Psoas muscle (tissue), 8 donors: ENCODE results near the gene NDUFA3. TPM values are rescaled to one million over a fixed set of nuclear protein-coding genes. Genes with fewer than 3 reads are reported as not detected.
"Not testable (repeated sequence)": the region's sequence is repeated elsewhere in the genome, so short reads cannot be mapped to it uniquely, and the experiment has no call there.

Experiments used
- ATAC-seq, 4 donors: fragments of 200-7000 bp; cut with Tn5 transposase; one replicate each; pipeline ENCODE4 v1.9.1; 2020; ENCODE audit warnings: moderate library complexity in 3 of 4, mild to moderate bottlenecking in 2 of 4
- DNase-seq, 2 donors: peaks; one replicate each; pipeline ENCODE4 v3.0.0-alpha.2; 2020
- H3K27ac ChIP-seq: fragments of 200-600 bp; one replicate; pipeline ENCODE4 v1.8.0; 2022
- H3K27me3 ChIP-seq, 3 donors: fragments of 200-600 bp in 1 of 3; one replicate each; pipeline versions ENCODE4 v1.6.1 to v1.8.0; 2013 to 2022; ENCODE audit warnings: low read length in 2 of 3, mild to moderate bottlenecking in 2 of 3, moderate library complexity in 1 of 3; ENCODE audit not compliant: insufficient read depth in 3 of 3
- H3K36me3 ChIP-seq, 2 donors: fragments of 200-600 bp in 1 of 2; one replicate each; pipeline versions ENCODE4 v1.6.1 to v1.8.0; 2013 to 2022; ENCODE audit warnings: low read depth in 1 of 2, mild to moderate bottlenecking in 1 of 2, moderate library complexity in 1 of 2; ENCODE audit not compliant: insufficient read depth in 1 of 2
- H3K4me1 ChIP-seq: fragments of 200-600 bp; one replicate; pipeline ENCODE4 v1.8.0; 2022
- H3K4me3 ChIP-seq: fragments of 200-600 bp; one replicate; pipeline ENCODE4 v1.8.0; 2022; ENCODE audit warnings: mild to moderate bottlenecking
- H3K9me3 ChIP-seq: fragments of 200-600 bp; one replicate; pipeline ENCODE4 v1.8.0; 2022
- CTCF ChIP-seq: fragments of 200-600 bp; IDR thresholded peaks from one replicate; pipeline ENCODE4 v1.8.0; 2022; ENCODE audit warnings: antibody characterized with exemption
- WGBS, 3 donors: extraction: QIAGEN DNeasy Blood & Tissue Kit; methylation state at CpG; one replicate each; pipeline versions ENCODE4 v1.1.6 to v1.1.7; 2013; 5-methylcytosine and 5-hydroxymethylcytosine counted together
- intact Hi-C, 2 donors: fragments of 100-400 bp; cut with DNase I; formaldehyde crosslinking; loops; one replicate each; pipeline versions ENCODE4 v1.11.0 to v1.14.2; 2022
- polyA plus RNA-seq, 3 donors: library from polyadenylated mRNA; stranded (reverse); fragments of 200-250 nt; gene quantifications; one replicate each; pipeline ENCODE4 v1.2.3, GENCODE V29; 2013
- total RNA-seq, 4 donors: library from RNA; stranded (reverse); fragmentation: NEBNext Ultra II Directional in 2 of 4; extraction: Animal tissue kit (Norgen Biotek cat#: 25700) in 2 of 4; gene quantifications; one replicate each; pipeline versions ENCODE4 v1.2.1 to v1.2.4, GENCODE V29; 2021 to 2023
- donor health status: healthy with polysubstance abuse.
- donor health status: DM: no; HTN: no; CAD: no; lungs with moderate emphysema.
- donor health status: Bipolar disorder and iron deficiency.
- donor health status: healthy.
- donor health status: DM: yes; HTN: yes; CAD: no.
- donor health status: DM: no; HTN: no; CAD: no.
- donor health status: DM: no; HTN: no; CAD: no.
- donor health status: DM: yes; HTN: yes; CAD: no.

The NDUFA3 gene
- total and polyA plus RNA-seq, 7 donors, result 260 to 473 (median 326) TPM

- Histone ChIP-seq H3K4me1 (peaks cover 3% of the 10 kb centered on the region), H3K4me3 (no peak overlapping the region), H3K36me3 (no peaks in the 10 kb centered on the region), H3K27me3 (peaks cover 0 to 27% (median 15%) of the 10 kb centered on the region in 3 donors), H3K9me3 (no peaks in the 10 kb centered on the region), H3K27ac (no peak overlapping the region)
- intact Hi-C loops, result no loop called here
- DNase-seq, result no peak
- no peak for TF ChIP-seq CTCF
- no peak for ATAC-seq
- 79 to 84% (median 80%) methylated on average over 10 to 12 of the region's 12 CpGs for WGBS, 3 donors
Measured at GRCh38 chr19:54099190-54099902, 3.3 kb upstream of the NDUFA3 start.

- not testable (repeated sequence) for H3K4me3 ChIP-seq, H3K36me3 ChIP-seq, H3K27ac ChIP-seq, H3K4me1 ChIP-seq, ATAC-seq, DNase-seq, H3K9me3 ChIP-seq
- H3K27me3 ChIP-seq, result peaks cover 0 to 22% (median 13%) of the 10 kb centered on the region in 3 donors
- intact Hi-C loops, result loop anchor here in 1 of 2 donors (10.0 kb wide), 1 partner anchor 115 kb away; no protein-coding TSS in a partner anchor
- 70 to 82% (median 74%) methylated on average over 9 of the region's 9 CpGs for WGBS, 3 donors
Measured at GRCh38 chr19:54099903-54100255, 2.8 kb upstream of the NDUFA3 start.

GRCh38 chr19:54100561-54100960, 2.1 kb upstream of the NDUFA3 start, which contains the start of gene OSCAR:
TSS of gene OSCAR (minus strand) at chr19:54100803. CDS start at chr19:54100792, 11 bp downstream.
- ATAC-seq, result no peak
- Histone ChIP-seq H3K9me3 (no peaks in the 10 kb centered on the region), H3K27ac (no peak within 1 kb of the TSS), H3K4me3 (no peak within 1 kb of the TSS), H3K4me1 (peaks cover 3% of the 10 kb centered on the region), H3K36me3 (peaks cover 0 to 1% of the 10 kb centered on the region in 2 donors), H3K27me3 (peaks cover 0 to 21% (median 7%) of the 10 kb centered on the region in 3 donors)
- intact Hi-C loops, result loop anchor here in 1 of 2 donors (10.0 kb wide), 1 partner anchor 116 kb away; no protein-coding TSS in a partner anchor
- WGBS, 3 donors, result 51 to 55% (median 54%) methylated on average over 5 of the region's 5 CpGs
- TF ChIP-seq CTCF, result no peak
- DNase-seq, result no peak

- DNase-seq (no peak), ATAC-seq (no peak)
- intact Hi-C loops, result loop anchor here in 1 of 2 donors (10.0 kb wide), 1 partner anchor 120 kb away; no protein-coding TSS in a partner anchor
- Histone ChIP-seq H3K27ac (no peak overlapping the region), H3K4me3 (no peak overlapping the region), H3K9me3 (no peaks in the 10 kb centered on the region), H3K4me1 (peaks cover 3% of the 10 kb centered on the region), H3K36me3 (peaks cover 6 to 46% of the 10 kb centered on the region in 2 donors), H3K27me3 (no peaks in the 10 kb centered on the region)
- 75 to 83% (median 75%) methylated on average over 11 of the region's 11 CpGs for WGBS, 3 donors
- no peak for TF ChIP-seq CTCF
Measured at GRCh38 chr19:54104998-54105715, 2.5 kb downstream of the NDUFA3 start.

GRCh38 chr19:54105796-54106195, 3.1 kb downstream of the NDUFA3 start:
- ATAC-seq (no peak), DNase-seq (no peak)
- Histone ChIP-seq H3K36me3 (peaks cover 6 to 53% of the 10 kb centered on the region in 2 donors), H3K27ac (no peak overlapping the region), H3K4me1 (peaks cover 3% of the 10 kb centered on the region), H3K4me3 (no peak overlapping the region), H3K9me3 (no peaks in the 10 kb centered on the region), H3K27me3 (no peaks in the 10 kb centered on the region)
- no peak for TF ChIP-seq CTCF
- WGBS, 3 donors, result 89 to 92% (median 92%) methylated on average over 10 of the region's 10 CpGs
- intact Hi-C loops, result loop anchor here in 1 of 2 donors (10.0 kb wide), 1 partner anchor 121 kb away; no protein-coding TSS in a partner anchor
